IPS-20b (cell line): ENCODE results near the gene CSNK2B.

ENCODE experiments used
- H3K27ac ChIP-seq: one replicate; pipeline ENCODE4 v1.5.1; 2013; ENCODE audit warnings: low read length
- H3K27me3 ChIP-seq: 2 replicates; pipeline ENCODE4 v1.6.1; 2013; ENCODE audit warnings: mild to moderate bottlenecking, low read length, inconsistent platforms; ENCODE audit not compliant: insufficient read depth
- H3K36me3 ChIP-seq: 2 replicates; pipeline ENCODE4 v1.6.1; 2013; ENCODE audit warnings: low read depth, mild to moderate bottlenecking, inconsistent platforms, low read length, moderate library complexity; ENCODE audit not compliant: insufficient read depth
- H3K4me1 ChIP-seq: 2 replicates; pipeline ENCODE4 v1.6.1; 2013; ENCODE audit warnings: mild to moderate bottlenecking, control low read depth, inconsistent platforms, low read length, moderate library complexity; ENCODE audit not compliant: insufficient read depth
- H3K4me3 ChIP-seq: 2 replicates; pipeline ENCODE4 v1.5.1; 2013; ENCODE audit warnings: mild to moderate bottlenecking, low read length, inconsistent platforms
- H3K9ac ChIP-seq: 2 replicates; pipeline ENCODE4 v1.6.1; 2013; ENCODE audit warnings: low read depth, mild to moderate bottlenecking, inconsistent platforms, low read length, moderate library complexity
- H3K9me3 ChIP-seq: 2 replicates; pipeline ENCODE4 v1.6.1; 2013; ENCODE audit warnings: mild to moderate bottlenecking, low read depth, low read length, inconsistent platforms; ENCODE audit not compliant: insufficient read depth

CSNK2B gene

GRCh38 chr6:31658158-31658688 lies 7.7 kb upstream of the CSNK2B start:
- H3K4me3 ChIP-seq, result no peak overlapping the region
- peaks cover 31% of the 10 kb centered on the region for H3K36me3 ChIP-seq
- H3K9me3 ChIP-seq, result no peaks in the 10 kb centered on the region
- no peak overlapping the region for H3K27ac ChIP-seq
- H3K9ac ChIP-seq, result no peak overlapping the region
- H3K4me1 ChIP-seq, result peaks cover 7% of the 10 kb centered on the region; the same call in 1 of the 2 replicates
- H3K27me3 ChIP-seq, result no peaks in the 10 kb centered on the region

GRCh38 chr6:31658983-31659648 lies 6.8 kb upstream of the CSNK2B start:
- H3K9me3 ChIP-seq, result no peaks in the 10 kb centered on the region
- H3K4me1 ChIP-seq, result peaks cover 10% of the 10 kb centered on the region; the same call in 1 of the 2 replicates
- peaks cover 39% of the 10 kb centered on the region for H3K36me3 ChIP-seq
- H3K9ac ChIP-seq, result peak overlapping the region; percentile 99; the same call in 1 of the 2 replicates
- H3K27ac ChIP-seq, result no peak overlapping the region
- H3K27me3 ChIP-seq, result no peaks in the 10 kb centered on the region
- peak overlapping the region; percentile 99 for H3K4me3 ChIP-seq

DNA sequence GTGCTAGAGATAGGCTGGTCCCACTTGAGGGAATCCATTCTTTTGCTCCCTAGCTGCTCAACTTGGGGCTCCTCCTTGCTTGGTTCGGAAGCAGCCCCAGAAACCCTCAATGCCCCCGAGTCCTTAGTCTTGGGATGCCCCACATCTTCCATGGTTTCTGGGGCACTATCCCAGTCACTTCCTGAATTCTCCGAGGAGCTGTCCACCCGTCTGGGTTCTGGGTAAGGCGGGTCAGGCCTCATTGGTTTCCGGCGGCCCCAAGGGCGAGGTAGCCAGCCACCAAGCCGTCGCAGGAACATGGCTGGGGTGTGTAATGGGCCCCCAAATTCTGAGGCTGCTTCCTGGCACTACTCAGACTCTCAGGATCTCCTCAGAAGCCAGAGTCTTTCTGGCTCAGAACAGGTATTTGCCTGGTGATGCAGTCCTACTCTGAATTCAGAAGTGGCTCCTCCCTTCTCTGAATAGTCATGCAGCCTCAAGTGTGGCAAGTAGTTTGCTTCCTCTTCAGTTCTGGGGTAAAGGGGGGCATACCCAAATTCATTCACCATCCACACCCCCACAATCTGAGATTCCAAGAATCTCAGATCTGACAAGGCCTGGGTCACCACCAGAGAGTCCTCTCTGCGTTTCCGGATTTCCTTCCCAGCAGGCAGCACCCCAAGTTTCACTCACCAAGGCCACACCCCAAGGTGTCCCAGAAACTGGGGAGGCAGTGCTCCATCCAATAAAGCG lies 6.1 kb upstream of the CSNK2B start:
- Histone ChIP-seq H3K9me3 (no peaks in the 10 kb centered on the region), H3K36me3 (peaks cover 39% of the 10 kb centered on the region), H3K9ac (peak overlapping the region; percentile 99), H3K4me3 (peak overlapping the region; percentile 99), H3K27ac (peak overlapping the region; percentile 91), H3K4me1 (peaks cover 10% of the 10 kb centered on the region; the same call in 1 of the 2 replicates), H3K27me3 (no peaks in the 10 kb centered on the region)

DNA sequence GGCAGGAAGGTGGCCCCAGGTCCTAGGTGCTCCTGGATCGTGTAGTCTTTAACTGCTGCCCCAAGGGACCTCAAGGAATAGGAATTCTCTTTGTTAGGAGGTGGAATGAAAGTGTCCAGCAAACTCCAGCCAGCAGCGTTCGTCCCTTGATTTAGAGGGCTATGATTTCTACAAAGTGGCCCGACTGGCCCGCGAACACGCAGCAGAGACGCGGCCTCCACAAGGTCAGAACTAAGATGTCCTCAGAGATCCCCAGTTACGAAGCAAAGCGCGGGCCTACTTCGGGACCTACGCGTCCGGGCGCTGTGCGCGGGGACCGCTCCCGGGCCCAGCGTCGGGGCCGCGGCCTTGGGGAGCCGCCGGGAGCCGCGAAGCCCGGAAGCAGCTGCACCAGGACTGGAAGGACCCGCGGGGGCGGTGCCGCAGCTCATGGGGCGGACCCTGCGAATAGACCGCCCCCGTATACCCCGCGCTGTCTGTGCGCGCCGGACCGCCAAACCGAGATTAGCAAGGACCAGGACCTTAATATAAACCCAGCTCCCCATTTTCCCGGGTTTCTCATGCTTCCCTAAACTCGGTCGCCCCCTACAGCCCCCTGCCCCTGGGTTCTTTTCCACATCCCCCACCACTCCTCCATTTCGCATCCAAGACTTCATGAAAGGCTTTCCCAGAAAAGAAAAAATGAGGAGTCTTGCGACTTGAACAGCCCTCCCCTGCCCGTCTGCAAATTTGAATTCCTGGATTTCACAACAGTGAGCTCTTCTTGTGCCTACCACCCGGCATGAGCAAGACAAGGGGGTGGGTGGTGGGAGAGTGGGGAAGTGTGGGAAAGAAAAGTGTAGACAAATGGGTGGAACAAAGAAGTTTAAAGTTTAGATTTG lies 5.3 kb upstream of the CSNK2B start, which contains the start of gene C6orf47:
C6orf47 (minus strand) TSS at position 398 of the 881 bp plus-strand sequence. CDS start 831 bp downstream, outside the sequence.
- peaks cover 10% of the 10 kb centered on the region; the same call in 1 of the 2 replicates for H3K4me1 ChIP-seq
- no peaks in the 10 kb centered on the region for H3K27me3 ChIP-seq
- H3K4me3 ChIP-seq, result peak within 1 kb of the TSS; percentile 99
- H3K9me3 ChIP-seq, result no peaks in the 10 kb centered on the region
- peaks cover 39% of the 10 kb centered on the region for H3K36me3 ChIP-seq
- H3K9ac ChIP-seq, result peak within 1 kb of the TSS; percentile 99
- peak within 1 kb of the TSS; percentile 91 for H3K27ac ChIP-seq

GRCh38 chr6:31661262-31662123 lies 4.4 kb upstream of the CSNK2B start:
- Histone ChIP-seq H3K9me3 (no peaks in the 10 kb centered on the region), H3K9ac (peak overlapping the region; percentile 99; the same call in 1 of the 2 replicates), H3K4me3 (peak overlapping the region; percentile 99), H3K36me3 (peaks cover 37% of the 10 kb centered on the region), H3K4me1 (peaks cover 10% of the 10 kb centered on the region; the same call in 1 of the 2 replicates), H3K27ac (peak overlapping the region; percentile 35), H3K27me3 (no peaks in the 10 kb centered on the region)

GRCh38 chr6:31662124-31662723 lies 3.7 kb upstream of the CSNK2B start:
- H3K27ac ChIP-seq, result no peak overlapping the region
- peaks cover 10% of the 10 kb centered on the region; the same call in 1 of the 2 replicates for H3K4me1 ChIP-seq
- H3K36me3 ChIP-seq, result peaks cover 40% of the 10 kb centered on the region
- no peaks in the 10 kb centered on the region for H3K27me3 ChIP-seq
- no peaks in the 10 kb centered on the region for H3K9me3 ChIP-seq
- H3K4me3 ChIP-seq, result no peak overlapping the region
- no peak overlapping the region for H3K9ac ChIP-seq

DNA sequence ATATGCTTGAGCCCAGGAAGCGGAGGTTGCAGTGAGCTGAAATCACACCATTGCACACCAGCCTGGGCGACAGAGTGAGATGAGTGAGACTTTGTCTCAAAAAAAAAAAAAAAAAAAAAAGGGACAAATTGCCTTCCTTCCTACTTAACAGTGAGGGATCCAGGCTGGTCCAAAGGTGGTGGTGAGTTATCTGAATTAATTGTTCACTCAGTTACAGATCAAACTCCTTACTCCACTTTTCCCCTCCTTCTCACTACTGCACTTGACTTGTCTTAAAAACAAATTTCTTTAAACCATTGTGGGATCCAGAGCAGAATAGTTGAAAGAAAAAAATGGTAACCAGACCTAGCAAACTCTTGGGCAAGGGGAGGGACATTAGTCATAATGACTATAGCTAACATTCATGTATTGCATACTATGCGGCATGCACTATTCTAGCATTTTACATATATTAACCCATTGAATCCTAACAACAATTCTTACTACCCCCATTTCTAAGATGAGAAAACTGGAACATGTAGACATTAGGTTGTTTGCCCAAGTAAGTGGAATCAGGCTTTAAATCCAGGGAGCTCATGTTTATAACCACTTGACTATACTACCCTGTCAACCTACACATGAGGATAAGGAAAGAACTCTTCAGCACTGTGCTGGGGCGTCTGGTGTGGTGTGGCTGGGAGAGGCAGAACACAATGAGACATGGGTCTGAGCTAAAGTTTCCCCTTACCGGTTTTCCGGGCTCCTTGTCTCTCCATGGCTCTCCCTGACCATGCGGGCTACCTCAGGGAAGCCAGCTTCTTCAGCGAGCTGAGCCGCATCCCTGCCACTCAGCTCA lies 2.5 kb upstream of the CSNK2B start:
- Histone ChIP-seq H3K27me3 (no peaks in the 10 kb centered on the region), H3K9ac (peak overlapping the region; percentile 98; the same call in 1 of the 2 replicates), H3K9me3 (no peaks in the 10 kb centered on the region), H3K36me3 (peaks cover 46% of the 10 kb centered on the region), H3K4me3 (peak overlapping the region; percentile 96; the same call in 1 of the 2 replicates), H3K4me1 (peaks cover 10% of the 10 kb centered on the region; the same call in 1 of the 2 replicates), H3K27ac (no peak overlapping the region)

GRCh38 chr6:31663961-31664789 lies 1.7 kb upstream of the CSNK2B start:
- Histone ChIP-seq H3K27me3 (no peaks in the 10 kb centered on the region), H3K4me1 (peaks cover 10% of the 10 kb centered on the region; the same call in 1 of the 2 replicates), H3K9ac (peak overlapping the region; percentile 98), H3K4me3 (peak overlapping the region; percentile 96), H3K27ac (peak overlapping the region; percentile 98), H3K9me3 (no peaks in the 10 kb centered on the region), H3K36me3 (peaks cover 52% of the 10 kb centered on the region)

DNA sequence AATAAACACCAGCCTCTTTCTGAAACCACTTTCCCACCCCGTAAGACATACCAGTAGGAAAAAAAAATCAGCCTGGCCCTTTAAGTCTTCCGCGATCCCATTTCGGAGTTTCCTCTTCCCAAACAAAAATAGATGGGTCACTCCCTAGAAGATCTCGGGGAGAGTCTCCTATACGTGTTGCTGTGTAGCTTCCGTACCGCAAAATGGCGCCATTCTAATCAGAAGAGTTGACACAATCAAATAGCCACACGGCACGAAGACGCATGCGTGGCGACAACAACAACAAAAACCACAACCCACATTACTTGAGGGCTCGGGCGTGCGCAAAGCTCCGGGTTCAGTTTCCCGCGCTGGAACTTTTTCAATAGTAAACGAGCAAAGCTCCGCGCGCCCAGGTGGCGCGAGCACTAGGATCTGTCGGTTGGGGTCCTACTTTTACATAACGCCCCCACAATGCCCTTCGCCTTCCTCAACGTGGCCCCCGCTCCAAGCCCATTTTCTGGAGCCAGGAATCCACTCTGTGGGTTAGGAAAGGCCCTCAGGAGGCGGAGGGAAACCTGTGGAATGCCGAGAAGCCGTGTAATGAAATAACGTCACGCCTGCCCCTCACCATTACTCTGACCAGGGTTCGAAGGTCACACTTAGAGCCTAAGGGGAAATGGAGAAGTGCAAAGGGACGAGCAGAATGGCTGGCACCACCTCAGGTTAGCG lies 935 bp upstream of the CSNK2B start, which contains the start of gene GPANK1:
GPANK1 (minus strand) TSS at position 208 of the 711 bp plus-strand sequence. CDS start 519 bp downstream, outside the sequence.
- Histone ChIP-seq H3K4me3 (peak within 1 kb of the TSS; percentile 96), H3K9me3 (no peaks in the 10 kb centered on the region), H3K4me1 (peaks cover 5% of the 10 kb centered on the region; the same call in 1 of the 2 replicates), H3K36me3 (peaks cover 60% of the 10 kb centered on the region), H3K9ac (peak within 1 kb of the TSS; percentile 98), H3K27me3 (no peaks in the 10 kb centered on the region), H3K27ac (peak within 1 kb of the TSS; percentile 98)
